NCI-H2107 treated with DMSO at 0.1 percent for 48 hours (cell line): ENCODE data around the gene PPP1R14C.
"Not testable (repeated sequence)": the region's sequence is repeated elsewhere in the genome, so short reads cannot be mapped to it uniquely, and the experiment has no call there.

ENCODE experiments used
- DNase-seq: peaks from one replicate; lab custom pipeline; 2025; ENCODE audit not compliant: unreplicated experiment; lab: John Stamatoyannopoulos, UW

PPP1R14C gene

GRCh38 chr6:150165020-150165702, 22.3 kb downstream of the PPP1R14C start:
- no peak for DNase-seq

GRCh38 chr6:150167479-150167873, 24.6 kb downstream of the PPP1R14C start:
- no peak for DNase-seq

- DNase-seq: no peak
These were observed 26.3 kb downstream of the PPP1R14C start for GRCh38 chr6:150169181-150169580.

GRCh38 chr6:150169609-150170008, 26.8 kb downstream of the PPP1R14C start:
- no peak for DNase-seq

- no peak for DNase-seq
These were observed 30.1 kb downstream of the PPP1R14C start for GRCh38 chr6:150172929-150173328.

- peak; percentile 12 for DNase-seq
These were observed 32.8 kb downstream of the PPP1R14C start for GRCh38 chr6:150175586-150176151.

GRCh38 chr6:150176152-150176551, 33.3 kb downstream of the PPP1R14C start:
- no peak for DNase-seq

- no peak for DNase-seq
These were observed 33.8 kb downstream of the PPP1R14C start for GRCh38 chr6:150176659-150177058.

- DNase-seq: no peak
These were observed 34.6 kb downstream of the PPP1R14C start for GRCh38 chr6:150177259-150177951.

GRCh38 chr6:150177952-150178520, 35.2 kb downstream of the PPP1R14C start:
- no peak for DNase-seq

GRCh38 chr6:150179030-150179429, 36.2 kb downstream of the PPP1R14C start:
- DNase-seq: no peak

- DNase-seq: not testable (repeated sequence)
These were observed 37.1 kb downstream of the PPP1R14C start for GRCh38 chr6:150179907-150180424.

- DNase-seq: no peak
These were observed 37.7 kb downstream of the PPP1R14C start for GRCh38 chr6:150180517-150180916.

- DNase-seq: no peak
These were observed 39.7 kb downstream of the PPP1R14C start for GRCh38 chr6:150182460-150183078.

- no peak for DNase-seq
These were observed 40.3 kb downstream of the PPP1R14C start for GRCh38 chr6:150183105-150183504.

- no peak for DNase-seq
These were observed 41.1 kb downstream of the PPP1R14C start for GRCh38 chr6:150183966-150184365.

GRCh38 chr6:150184850-150185731, 42.2 kb downstream of the PPP1R14C start:
- no peak for DNase-seq

- no peak for DNase-seq
These were observed 42.9 kb downstream of the PPP1R14C start for GRCh38 chr6:150185732-150186117.

- no peak for DNase-seq
These were observed 43.5 kb downstream of the PPP1R14C start for GRCh38 chr6:150186129-150186898.

- DNase-seq: not testable (repeated sequence)
These were observed 44.6 kb downstream of the PPP1R14C start for GRCh38 chr6:150187433-150187832.
